Astrocyte of the spinal cord (primary cell): ENCODE results near the gene ELL2.

Experiments used
- DNase-seq: peaks from one replicate; pipeline ENCODE4 v3.0.0; 2011; ENCODE audit warnings: low read depth, low spot score
- H3K4me3 ChIP-seq: 2 replicates; pipeline ENCODE4 v1.5.1; 2011; ENCODE audit warnings: low read depth, mild to moderate bottlenecking, low read length, moderate library complexity
- in situ Hi-C: cut with HindIII; loops from 2 replicates; pipeline ENCODE4 v1.10.0; 2017; ENCODE audit warnings: low sequenced_read_pairs
- TF ChIP-seq, protein P1 (sequence below): IDR thresholded peaks from 2 replicates; pipeline ENCODE4 v1.5.1; 2012; ENCODE audit warnings: low read depth, mild to moderate bottlenecking, low read length, inconsistent platforms

Gene ELL2

DNA sequence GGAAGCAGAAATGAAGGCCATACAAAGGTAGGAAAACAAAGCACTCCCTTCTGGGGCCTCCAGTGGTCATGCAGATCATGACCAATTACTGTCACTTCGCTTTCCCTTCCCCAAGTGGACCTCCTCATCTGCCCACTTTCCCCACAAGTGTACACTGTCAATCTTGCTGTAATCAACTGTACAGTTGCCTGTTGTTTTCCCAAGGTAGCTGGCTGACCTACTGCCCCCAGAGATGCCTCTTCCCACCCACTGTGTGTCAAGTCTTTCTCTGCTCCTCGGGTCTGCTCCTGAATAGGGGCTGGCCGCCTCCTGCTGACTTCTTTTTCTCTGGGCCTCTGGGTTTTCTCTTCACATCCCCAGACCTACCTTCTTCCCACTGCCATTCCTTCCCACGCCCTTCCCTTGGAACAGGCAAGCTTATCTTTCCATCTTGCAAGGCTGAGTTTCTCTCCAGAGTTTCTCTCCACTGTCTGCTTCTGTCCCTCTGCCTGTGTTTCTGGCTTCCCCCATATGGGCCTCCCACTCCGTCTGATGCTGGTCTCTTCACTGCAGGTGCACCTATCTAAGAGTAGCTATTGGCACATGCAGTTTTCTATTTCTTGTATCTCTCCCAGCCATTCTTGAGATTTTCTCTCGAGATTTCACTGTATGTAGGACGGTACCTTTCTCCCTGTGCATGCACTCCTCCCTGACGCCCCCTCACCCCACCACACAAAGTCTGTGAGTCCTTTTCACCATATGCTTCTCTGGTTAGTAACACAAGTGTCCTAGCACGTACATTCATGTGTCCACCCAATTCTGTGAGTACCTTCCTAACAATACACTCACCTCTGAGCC lies 2.4 kb downstream of the ELL2 start:
- H3K4me3 ChIP-seq, result peak overlapping the region; percentile 92
- TF ChIP-seq, protein P1, sequence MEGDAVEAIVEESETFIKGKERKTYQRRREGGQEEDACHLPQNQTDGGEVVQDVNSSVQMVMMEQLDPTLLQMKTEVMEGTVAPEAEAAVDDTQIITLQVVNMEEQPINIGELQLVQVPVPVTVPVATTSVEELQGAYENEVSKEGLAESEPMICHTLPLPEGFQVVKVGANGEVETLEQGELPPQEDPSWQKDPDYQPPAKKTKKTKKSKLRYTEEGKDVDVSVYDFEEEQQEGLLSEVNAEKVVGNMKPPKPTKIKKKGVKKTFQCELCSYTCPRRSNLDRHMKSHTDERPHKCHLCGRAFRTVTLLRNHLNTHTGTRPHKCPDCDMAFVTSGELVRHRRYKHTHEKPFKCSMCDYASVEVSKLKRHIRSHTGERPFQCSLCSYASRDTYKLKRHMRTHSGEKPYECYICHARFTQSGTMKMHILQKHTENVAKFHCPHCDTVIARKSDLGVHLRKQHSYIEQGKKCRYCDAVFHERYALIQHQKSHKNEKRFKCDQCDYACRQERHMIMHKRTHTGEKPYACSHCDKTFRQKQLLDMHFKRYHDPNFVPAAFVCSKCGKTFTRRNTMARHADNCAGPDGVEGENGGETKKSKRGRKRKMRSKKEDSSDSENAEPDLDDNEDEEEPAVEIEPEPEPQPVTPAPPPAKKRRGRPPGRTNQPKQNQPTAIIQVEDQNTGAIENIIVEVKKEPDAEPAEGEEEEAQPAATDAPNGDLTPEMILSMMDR, result no peak
- in situ Hi-C loops, result loop anchor here (25.0 kb wide), 1 partner anchor 378 kb away; no protein-coding TSS in a partner anchor
- DNase-seq, result no peak

DNA sequence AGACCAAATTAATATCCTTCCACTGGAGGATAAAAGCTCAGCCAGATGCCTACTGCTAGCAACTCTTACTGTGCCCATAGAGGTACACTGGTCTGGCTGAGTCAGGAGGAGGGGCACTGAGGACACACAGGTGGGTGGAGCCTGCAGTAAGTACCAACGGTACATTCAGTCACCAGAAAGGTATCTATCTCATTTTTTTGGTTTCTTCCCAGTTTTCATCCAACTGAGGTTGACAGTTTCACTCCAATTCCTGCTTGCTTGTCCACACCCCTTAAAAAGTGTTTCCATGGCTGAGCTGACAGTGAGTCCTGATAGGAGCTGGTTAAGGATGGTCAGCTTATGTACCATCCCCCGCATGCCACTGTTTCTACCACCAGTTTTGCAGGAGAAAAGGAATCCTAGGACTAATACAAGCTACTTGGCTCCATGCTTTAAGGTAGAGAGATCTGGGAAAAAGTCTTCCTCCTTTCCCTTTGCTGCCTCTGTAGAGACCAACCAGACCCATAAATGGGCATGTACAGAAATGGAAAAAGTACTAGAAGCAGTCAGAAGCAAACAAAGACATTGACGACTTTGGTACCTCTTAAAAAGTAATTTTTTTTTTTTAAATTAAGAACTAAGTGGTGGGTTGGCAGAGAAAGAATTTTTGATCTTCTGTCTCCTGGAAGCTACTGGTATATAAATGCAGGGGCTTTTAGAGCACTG lies 3.2 kb downstream of the ELL2 start:
- TF ChIP-seq, protein P1, result no peak
- in situ Hi-C loops, result loop anchor here (25.0 kb wide), 1 partner anchor 379 kb away; no protein-coding TSS in a partner anchor
- no peak for DNase-seq
- peak overlapping the region; percentile 92 for H3K4me3 ChIP-seq

DNA sequence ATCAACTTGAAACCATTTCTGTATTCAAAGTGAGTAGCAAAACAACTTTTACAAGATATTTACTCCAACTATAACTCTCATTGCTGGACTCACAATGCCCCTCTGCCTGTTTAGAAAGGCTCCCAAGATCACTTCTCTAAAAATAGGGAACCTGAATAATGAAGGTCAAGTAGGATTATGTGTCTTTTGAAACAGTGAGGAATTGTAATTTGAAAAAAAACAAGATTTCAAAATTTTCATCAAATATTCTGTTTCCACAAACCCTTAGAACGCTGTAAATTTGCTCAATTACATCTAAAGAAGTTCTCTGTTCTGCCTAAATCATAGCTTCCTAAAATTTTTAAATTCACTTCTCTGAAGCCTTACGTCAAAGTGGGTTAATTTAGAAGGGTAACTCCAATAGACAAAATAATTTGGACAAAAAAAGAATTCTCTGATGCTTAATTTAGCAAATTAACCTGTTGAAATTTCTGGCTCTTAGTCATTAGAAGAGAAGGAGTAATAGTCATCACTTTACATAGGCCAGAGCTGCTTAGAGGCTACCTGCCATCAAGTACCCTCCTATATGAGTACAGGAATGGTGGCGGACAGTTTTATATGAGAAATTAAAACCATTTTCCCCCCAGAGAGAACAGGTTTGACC lies 4.0 kb downstream of the ELL2 start:
- no peak overlapping the region for H3K4me3 ChIP-seq

DNA sequence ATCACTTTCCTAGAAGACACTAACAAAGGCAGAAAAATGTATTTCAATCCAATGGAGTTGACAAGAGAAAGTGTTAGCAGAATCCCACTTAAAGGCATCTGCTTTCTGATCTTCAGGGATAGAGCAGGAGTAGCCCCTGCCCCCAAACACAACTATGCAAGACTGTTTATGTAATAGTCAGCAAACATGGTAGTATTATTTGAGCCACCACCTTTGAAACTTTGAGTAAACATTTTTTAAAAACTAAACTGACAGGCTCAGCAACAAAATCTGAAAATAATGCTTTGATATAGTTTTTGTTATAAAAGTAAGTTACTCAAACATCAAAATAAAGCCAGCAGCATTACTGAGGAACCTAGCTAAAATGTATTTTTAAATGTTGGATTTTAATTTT lies 4.8 kb downstream of the ELL2 start:
- in situ Hi-C loops, result loop anchor here (25.0 kb wide), 1 partner anchor 380 kb away; no protein-coding TSS in a partner anchor
- DNase-seq, result no peak
- H3K4me3 ChIP-seq, result no peak overlapping the region
- TF ChIP-seq, protein P1, result no peak

More for the DNA sequence above, 4.0 kb downstream of the ELL2 start:
- in situ Hi-C loops, result loop anchor here (25.0 kb wide), 1 partner anchor 380 kb away; no protein-coding TSS in a partner anchor
- no peak for DNase-seq
- TF ChIP-seq, protein P1, result no peak

DNA sequence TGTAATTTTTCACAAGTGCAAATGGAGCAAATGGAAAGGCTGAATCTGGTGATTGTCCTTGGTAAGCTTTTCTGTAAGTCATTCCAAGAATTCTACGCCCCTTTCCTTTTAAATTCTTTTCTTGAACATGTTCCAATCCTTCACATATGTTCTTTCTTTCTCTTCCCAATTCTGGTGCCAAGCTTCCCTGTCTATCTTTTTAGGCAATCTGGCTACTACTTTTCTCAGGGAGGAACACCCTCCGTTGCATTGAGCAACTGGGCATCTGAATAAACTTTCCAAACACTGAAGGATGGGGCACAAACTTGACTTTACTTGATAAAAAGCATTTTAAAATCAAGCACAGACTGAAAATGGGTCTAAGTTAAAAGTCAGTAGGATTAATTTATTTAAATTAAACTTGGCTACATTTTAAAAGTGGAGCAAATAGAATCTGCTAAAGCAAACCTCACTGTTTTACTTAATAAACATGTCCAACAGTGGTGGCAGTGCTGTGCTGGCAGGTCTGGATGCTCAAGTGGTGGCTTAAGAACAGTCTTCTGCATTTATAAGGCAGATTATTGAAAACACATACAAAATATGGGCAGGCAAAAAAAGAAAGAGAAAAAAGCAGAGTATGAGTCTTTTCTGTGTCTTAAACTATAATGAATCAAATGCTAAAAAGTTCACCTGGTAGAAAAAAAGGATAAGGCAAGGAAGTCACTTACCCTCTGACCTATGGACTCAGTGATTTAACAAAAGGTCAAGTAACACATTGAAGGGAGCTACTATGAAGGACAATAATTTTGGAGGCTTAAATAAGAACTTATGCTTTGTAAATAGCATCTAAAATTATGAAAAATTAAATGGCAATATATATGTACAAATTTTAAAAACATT lies 5.4 kb downstream of the ELL2 start:
- H3K4me3 ChIP-seq, result no peak overlapping the region
- in situ Hi-C loops, result loop anchor here (25.0 kb wide), 1 partner anchor 381 kb away; no protein-coding TSS in a partner anchor
- peak; percentile 38 for DNase-seq
- TF ChIP-seq, protein P1, result no peak
